ENCODE measurements around the gene TRIM50. TPM values are rescaled to one million over a fixed set of nuclear protein-coding genes. Genes with fewer than 3 reads are reported as not detected.

TRIM50 gene
- total and polyA plus RNA-seq, 2 experiments from 2014 or later, result 9.8 to 10.8 TPM

DNA sequence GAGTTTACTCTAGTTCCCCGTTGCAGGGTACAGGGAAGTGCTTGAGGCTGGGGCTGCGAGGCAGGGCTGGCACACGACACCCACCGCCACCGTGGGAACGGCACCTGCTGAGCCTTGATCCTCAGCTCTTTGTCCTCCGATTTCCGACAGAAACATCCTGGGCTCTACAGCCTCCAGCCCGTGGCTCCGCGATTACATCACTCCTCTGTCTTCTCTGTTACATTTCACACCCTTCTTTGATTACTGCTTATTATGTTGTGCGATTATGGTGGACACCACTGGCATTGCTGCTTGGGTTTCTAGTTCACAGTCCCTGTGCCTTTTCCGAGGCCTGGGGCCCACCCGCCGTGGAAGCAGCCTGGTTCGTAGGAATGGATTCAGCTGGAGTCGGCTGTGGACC, 26.9 kb upstream of the TRIM50 start:
- no peak for DNase-seq (ENCODE audit: low spot score)
- Histone ChIP-seq H3K79me2 (no peaks in the 10 kb centered on the region), H3K27me3 (no peaks in the 10 kb centered on the region), H3K4me2 (no peak overlapping the region), H3K4me3 (no peak overlapping the region), H4K20me1 (ENCODE audit: insufficient read depth, poor library complexity, severe bottlenecking) (no peaks in the 10 kb centered on the region), H3K9me3 (ENCODE audit: low read depth) (no peaks in the 10 kb centered on the region), H3K27ac (no peak overlapping the region), H3K36me3 (replicated peaks; ENCODE audit: insufficient read depth, low read depth) (no peaks in the 10 kb centered on the region), H3K4me1 (ENCODE audit: insufficient read depth) (peaks cover 8% of the 10 kb centered on the region), H2AFZ (no peak overlapping the region), H3K9me2 (replicated peaks; ENCODE audit: insufficient read depth) (no peaks in the 10 kb centered on the region)
- TF ChIP-seq, protein P1, sequence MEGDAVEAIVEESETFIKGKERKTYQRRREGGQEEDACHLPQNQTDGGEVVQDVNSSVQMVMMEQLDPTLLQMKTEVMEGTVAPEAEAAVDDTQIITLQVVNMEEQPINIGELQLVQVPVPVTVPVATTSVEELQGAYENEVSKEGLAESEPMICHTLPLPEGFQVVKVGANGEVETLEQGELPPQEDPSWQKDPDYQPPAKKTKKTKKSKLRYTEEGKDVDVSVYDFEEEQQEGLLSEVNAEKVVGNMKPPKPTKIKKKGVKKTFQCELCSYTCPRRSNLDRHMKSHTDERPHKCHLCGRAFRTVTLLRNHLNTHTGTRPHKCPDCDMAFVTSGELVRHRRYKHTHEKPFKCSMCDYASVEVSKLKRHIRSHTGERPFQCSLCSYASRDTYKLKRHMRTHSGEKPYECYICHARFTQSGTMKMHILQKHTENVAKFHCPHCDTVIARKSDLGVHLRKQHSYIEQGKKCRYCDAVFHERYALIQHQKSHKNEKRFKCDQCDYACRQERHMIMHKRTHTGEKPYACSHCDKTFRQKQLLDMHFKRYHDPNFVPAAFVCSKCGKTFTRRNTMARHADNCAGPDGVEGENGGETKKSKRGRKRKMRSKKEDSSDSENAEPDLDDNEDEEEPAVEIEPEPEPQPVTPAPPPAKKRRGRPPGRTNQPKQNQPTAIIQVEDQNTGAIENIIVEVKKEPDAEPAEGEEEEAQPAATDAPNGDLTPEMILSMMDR (IDR thresholded peaks at IDR 0.05; ENCODE audit: poor library complexity), result no peak
- TF ChIP-seq EZH2 (IDR thresholded peaks at IDR 0.05; ENCODE audit: borderline replicate concordance), result no peak
- 89% methylated on average over 17 of the region's 17 CpGs for WGBS (ENCODE audit: low lambda C conversion rate, missing lambda C conversion rate)

DNA sequence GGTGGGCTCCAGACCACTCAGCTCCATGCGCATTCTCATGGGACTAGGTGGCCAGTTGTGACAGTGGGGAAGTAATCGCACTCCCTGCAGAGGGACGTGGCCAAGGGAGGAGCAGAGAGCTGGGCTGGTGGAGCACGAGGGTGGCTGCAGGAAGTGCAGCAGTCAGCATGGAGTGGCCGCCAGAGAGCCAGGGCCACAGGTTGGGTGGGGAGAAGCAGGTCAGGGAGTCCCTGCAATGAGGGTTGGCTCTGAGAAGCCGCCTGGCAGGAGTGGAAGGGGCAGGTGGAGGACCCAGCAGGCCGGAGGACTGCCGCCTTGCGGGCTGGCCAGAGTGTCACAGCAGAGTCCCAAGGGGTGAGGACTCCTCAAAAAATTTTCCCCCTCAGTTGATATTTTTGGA, 26.3 kb upstream of the TRIM50 start:
- H4K20me1 ChIP-seq (ENCODE audit: insufficient read depth, poor library complexity, severe bottlenecking), result no peaks in the 10 kb centered on the region
- H3K27me3 ChIP-seq, result no peaks in the 10 kb centered on the region
- peaks cover 8% of the 10 kb centered on the region for H3K4me1 ChIP-seq (ENCODE audit: insufficient read depth)
- H3K79me2 ChIP-seq, result no peaks in the 10 kb centered on the region
- no peak overlapping the region for H2AFZ ChIP-seq
- no peak overlapping the region for H3K27ac ChIP-seq
- no peaks in the 10 kb centered on the region for H3K9me3 ChIP-seq (ENCODE audit: low read depth)
- H3K4me2 ChIP-seq, result no peak overlapping the region
- H3K4me3 ChIP-seq, result no peak overlapping the region
- TF ChIP-seq EZH2 (IDR thresholded peaks at IDR 0.05; ENCODE audit: borderline replicate concordance), result no peak
- no peaks in the 10 kb centered on the region for H3K36me3 ChIP-seq (replicated peaks; ENCODE audit: insufficient read depth, low read depth)
- no peaks in the 10 kb centered on the region for H3K9me2 ChIP-seq (replicated peaks; ENCODE audit: insufficient read depth)
- no peak for DNase-seq (ENCODE audit: low spot score)
- 90% methylated on average over 9 of the region's 9 CpGs for whole genome bisulfite sequencing (ENCODE audit: low lambda C conversion rate, missing lambda C conversion rate)

- Histone ChIP-seq H3K79me2 (no peaks in the 10 kb centered on the region), H3K4me3 (no peak overlapping the region), H3K9me2 (replicated peaks; ENCODE audit: insufficient read depth) (no peaks in the 10 kb centered on the region), H3K27ac (no peak overlapping the region), H3K27me3 (no peaks in the 10 kb centered on the region), H3K9me3 (ENCODE audit: low read depth) (no peaks in the 10 kb centered on the region), H2AFZ (no peak overlapping the region), H3K36me3 (replicated peaks; ENCODE audit: insufficient read depth, low read depth) (no peaks in the 10 kb centered on the region), H4K20me1 (ENCODE audit: insufficient read depth, poor library complexity, severe bottlenecking) (no peaks in the 10 kb centered on the region), H3K4me2 (no peak overlapping the region), H3K4me1 (ENCODE audit: insufficient read depth) (peaks cover 5% of the 10 kb centered on the region)
- 67% methylated on average over 6 of the region's 6 CpGs for WGBS (ENCODE audit: low lambda C conversion rate, missing lambda C conversion rate)
- TF ChIP-seq, protein P1 (IDR thresholded peaks at IDR 0.05; ENCODE audit: poor library complexity), result no peak
- TF ChIP-seq EZH2phosphoT487 (IDR thresholded peaks at IDR 0.05; ENCODE audit: low read depth, severe bottlenecking, unreplicated experiment) (no peak), EZH2 (IDR thresholded peaks at IDR 0.05; ENCODE audit: borderline replicate concordance) (no peak)
- DNase-seq (ENCODE audit: low spot score), result no peak
Measured at GRCh38 chr7:73353243-73353642, 25.4 kb upstream of the TRIM50 start.

GRCh38 chr7:73352784-73353183, 24.9 kb upstream of the TRIM50 start:
- H3K36me3 ChIP-seq (replicated peaks; ENCODE audit: insufficient read depth, low read depth), result no peaks in the 10 kb centered on the region
- H3K27ac ChIP-seq, result no peak overlapping the region
- no peaks in the 10 kb centered on the region for H3K79me2 ChIP-seq
- TF ChIP-seq EZH2 (IDR thresholded peaks at IDR 0.05; ENCODE audit: borderline replicate concordance) (no peak), EZH2phosphoT487 (IDR thresholded peaks at IDR 0.05; ENCODE audit: low read depth, severe bottlenecking, unreplicated experiment) (no peak)
- TF ChIP-seq, protein P1 (IDR thresholded peaks at IDR 0.05; ENCODE audit: poor library complexity), result no peak
- H3K4me1 ChIP-seq (ENCODE audit: insufficient read depth), result no peaks in the 10 kb centered on the region
- H2AFZ ChIP-seq, result no peak overlapping the region
- no peaks in the 10 kb centered on the region for H3K27me3 ChIP-seq
- no peak overlapping the region for H3K4me3 ChIP-seq
- 91% methylated on average over 3 of the region's 3 CpGs for WGBS (ENCODE audit: low lambda C conversion rate, missing lambda C conversion rate)
- no peaks in the 10 kb centered on the region for H3K9me2 ChIP-seq (replicated peaks; ENCODE audit: insufficient read depth)
- DNase-seq (ENCODE audit: low spot score), result no peak
- no peaks in the 10 kb centered on the region for H4K20me1 ChIP-seq (ENCODE audit: insufficient read depth, poor library complexity, severe bottlenecking)
- H3K4me2 ChIP-seq, result no peak overlapping the region
- no peaks in the 10 kb centered on the region for H3K9me3 ChIP-seq (ENCODE audit: low read depth)

All from hepatocyte (in vitro differentiated cells).